HG02973 (cell line): Measurements from ENCODE around the gene SDCCAG8.

ENCODE experiments used
- ATAC-seq: cut with Tn5 transposase; IDR thresholded peaks from one replicate; pipeline ENCODE4 v1.9.1; 2021; ENCODE audit warnings: moderate library complexity; ENCODE audit not compliant: unreplicated experiment

SDCCAG8 gene

GRCh38 chr1:243253926-243254232 is 2.0 kb upstream of the SDCCAG8 start:
- no peak for ATAC-seq

DNA sequence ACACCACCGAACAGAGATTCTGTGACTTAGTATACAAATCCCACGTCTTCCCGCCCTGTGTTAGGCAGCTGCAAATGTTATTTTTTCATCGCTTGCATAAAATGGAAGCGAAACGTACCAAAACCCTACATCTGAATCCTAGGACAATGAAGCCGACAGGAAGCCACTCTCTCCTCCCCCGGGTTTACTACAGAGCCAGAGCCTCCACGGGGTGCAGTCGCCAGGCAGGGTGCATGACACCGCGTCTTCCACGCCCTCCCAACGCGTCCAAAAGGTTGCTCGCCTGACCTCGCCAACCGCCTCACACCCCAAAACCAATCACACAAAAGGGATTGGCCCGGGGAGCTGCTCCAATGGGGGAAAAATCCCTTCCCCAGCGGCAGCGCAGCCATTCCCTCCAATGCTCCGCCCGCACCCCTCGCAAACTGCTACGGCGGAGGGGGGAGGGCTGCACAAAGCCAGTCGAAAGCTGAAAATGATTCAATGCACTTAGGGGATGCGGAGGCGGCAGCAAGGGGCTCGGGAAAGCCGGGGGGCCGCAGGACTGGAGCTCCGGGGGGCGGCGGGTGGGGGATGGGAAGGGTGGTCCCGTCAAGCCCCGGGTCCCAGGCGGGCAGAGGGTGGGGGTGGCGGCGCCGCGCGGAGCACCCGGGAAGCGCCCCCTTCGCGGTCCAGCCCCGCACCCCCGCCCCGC is 1.5 kb upstream of the SDCCAG8 start:
- peak; percentile 22 for ATAC-seq

DNA sequence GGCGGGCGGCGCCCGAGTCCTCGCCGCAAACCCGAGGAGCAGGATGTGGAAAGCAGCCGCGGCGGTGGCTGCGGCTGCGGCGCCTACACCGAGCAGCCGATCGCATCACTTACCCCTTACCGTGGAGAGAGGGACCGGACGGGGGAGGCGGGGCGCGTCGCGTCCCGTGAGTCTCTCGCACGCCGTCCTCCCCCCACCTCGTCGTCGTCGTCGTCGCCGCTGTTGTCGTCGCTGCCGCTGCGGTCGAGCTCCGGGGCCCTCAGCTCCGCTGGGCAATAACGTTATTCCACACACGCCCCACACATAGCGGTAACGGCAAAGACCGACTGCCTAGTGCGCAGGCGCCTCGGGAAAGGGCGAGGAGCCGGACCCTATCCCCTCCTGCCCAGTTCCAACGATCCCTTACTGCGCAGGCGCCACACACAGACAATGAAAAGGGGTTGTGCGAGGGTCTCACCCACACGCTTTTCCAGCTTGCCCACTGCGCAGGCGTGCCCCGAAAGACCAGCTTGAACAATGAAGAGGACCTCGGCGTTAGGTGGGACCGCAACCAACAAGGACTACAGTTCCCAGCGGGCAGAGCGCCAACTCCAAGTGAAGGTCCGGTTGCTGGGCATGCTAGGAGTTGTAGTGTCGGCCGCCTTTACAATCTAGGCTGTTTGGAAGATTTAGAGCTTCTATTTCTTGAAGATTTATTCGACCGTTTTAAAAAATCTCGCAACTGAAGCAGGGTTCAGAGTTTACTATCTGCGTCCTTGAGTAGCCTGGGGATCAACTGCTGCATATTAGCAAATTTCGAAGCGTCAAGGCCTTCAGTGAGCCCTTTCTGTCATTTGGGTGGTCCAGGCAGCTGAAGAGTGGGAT is 682 bp upstream of the SDCCAG8 start, which contains the start of gene CEP170:
Gene CEP170, minus strand, starts transcription at position 355 of the 864 bp plus-strand sequence. CDS start 30,001 bp downstream, outside the sequence.
- peak; percentile 48 for ATAC-seq

DNA sequence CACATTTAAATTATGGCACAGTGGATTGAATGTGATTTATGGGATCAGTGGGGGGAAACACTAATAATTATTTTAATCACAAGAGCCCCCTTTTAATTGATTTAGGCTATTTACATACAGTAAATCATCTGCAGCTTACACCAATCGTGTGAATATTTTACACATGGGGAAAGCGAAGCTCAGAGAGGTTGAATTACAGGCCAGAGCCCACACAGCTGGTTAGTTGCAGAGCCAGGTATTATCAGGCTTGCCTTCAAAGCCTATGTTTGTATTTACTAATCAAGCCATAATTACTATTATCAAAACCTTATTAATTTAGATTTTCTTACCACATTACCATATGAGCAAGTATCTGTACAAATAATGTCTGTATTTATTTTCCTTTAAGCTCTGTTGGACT is 749 bp downstream of the SDCCAG8 start:
- ATAC-seq = no peak

DNA sequence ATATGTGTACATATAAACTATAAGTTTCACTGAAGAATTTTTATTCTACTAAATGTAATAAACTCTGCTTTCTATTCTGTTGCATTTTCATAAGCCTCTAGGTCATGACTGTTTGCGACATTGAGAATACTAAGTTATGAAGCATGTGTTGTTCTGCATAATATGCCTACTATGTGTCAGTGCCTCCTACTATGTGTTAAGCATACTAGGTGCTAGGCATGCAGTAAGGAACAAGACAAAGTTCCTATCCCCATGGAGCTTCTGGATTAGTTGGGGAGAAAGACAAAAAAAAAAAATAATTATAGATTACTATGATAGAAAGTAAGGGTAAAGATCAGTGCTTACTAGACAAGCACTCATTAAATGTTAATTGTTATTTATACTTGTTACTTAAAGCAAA is 1.3 kb downstream of the SDCCAG8 start:
- no peak for ATAC-seq

- ATAC-seq = no peak
These were observed 2.9 kb downstream of the SDCCAG8 start for GRCh38 chr1:243258731-243259130.

GRCh38 chr1:243260221-243260880 is 4.5 kb downstream of the SDCCAG8 start:
- no peak for ATAC-seq

GRCh38 chr1:243261390-243261789 is 5.5 kb downstream of the SDCCAG8 start:
- ATAC-seq = no peak

DNA sequence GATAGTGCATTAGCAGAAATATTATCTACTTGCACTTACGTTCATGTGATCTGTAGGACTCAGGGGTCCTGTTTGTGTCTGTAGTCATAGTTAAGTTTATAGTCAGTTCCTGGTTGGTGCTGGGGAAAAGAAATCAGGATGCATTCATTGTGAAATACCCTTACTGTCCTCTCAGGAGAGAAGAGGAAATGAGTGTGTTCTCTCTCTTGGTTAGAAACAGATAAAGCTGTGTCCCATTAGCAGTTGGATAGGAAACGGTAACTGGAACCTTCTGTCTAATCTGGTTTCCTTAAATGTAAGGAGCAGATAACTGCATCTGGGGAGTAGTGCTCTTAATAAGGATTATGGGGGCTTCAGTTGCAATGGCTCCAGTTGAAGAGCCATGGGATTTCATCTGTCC is 8.9 kb downstream of the SDCCAG8 start:
- no peak for ATAC-seq

DNA sequence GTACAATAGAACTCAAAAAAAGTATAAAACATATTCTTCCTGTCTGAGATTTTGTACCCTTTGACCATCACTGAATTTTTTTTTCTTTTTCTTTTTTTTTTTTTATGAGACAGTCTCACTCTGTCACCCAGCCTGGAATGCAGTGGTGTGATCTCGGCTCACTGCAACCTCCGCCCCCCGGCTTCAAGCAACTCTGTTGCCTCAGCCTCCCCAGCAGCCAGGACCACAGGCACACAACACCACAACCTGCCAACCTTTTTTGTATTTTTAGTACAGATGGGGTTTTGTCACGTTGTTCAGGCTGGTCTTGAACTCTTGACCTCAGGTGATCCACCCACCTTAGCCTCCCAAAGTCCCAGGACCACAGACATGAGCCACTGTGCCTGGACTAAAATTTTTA is 10.4 kb downstream of the SDCCAG8 start:
- no peak for ATAC-seq

GRCh38 chr1:243267471-243267880 is 11.6 kb downstream of the SDCCAG8 start:
- ATAC-seq = no peak

DNA sequence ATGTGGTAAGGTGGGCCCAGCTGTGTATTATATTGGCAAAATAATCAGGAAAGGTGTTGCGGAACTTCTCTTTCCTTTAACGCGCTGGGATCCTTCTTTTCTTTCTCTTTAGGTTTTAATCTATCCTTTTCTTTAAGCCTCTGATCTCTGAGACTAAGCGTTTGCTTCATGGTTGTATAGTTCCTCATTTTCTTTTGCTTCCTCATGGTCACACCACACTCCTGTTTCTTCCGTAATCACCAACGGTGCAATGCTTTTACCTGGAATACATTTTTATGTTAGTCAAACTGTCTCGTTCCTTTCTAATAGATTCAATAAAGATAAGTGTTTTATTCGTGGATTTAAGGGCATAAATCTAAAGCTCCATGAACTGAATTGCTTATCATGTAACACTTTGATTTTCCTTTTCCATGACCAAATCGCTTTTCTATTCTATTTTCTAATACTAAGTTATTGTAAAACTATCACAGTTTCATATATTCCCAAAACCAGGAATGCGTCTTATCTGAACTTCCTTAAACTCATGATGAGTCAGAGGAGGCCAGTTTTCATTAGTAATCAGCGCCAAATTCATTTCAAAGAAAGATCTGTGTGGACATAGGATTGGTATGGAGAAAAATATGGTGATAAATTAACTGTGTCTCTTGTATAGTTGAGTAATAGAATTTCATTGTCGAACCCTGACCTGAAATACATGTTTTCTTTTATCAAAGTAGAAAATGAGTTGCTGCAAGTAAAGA is 12.2 kb downstream of the SDCCAG8 start:
- ATAC-seq = no peak

- ATAC-seq = no peak
These were observed 13.1 kb downstream of the SDCCAG8 start for GRCh38 chr1:243268751-243269460.

DNA sequence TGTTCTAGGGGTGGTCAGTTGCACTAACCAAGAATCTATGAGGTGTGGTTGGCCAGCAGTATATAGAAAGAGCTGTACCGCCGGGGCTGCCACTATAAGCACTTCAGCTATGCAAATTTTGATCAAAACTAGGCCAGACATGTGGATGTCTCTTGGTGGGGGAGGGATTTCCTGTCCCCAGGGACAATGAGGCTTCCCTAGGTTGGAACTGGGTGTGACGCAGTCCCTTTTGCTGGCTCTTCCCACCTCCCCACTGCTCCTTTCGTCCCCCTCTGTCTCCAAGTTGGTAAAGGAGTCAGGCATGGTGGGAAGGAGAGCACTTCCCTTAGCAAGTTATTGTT is 13.6 kb downstream of the SDCCAG8 start:
- ATAC-seq = peak; percentile 42

- no peak for ATAC-seq
These were observed 14.4 kb downstream of the SDCCAG8 start for GRCh38 chr1:243270097-243270864.

GRCh38 chr1:243271996-243272395 is 16.2 kb downstream of the SDCCAG8 start:
- ATAC-seq = no peak

DNA sequence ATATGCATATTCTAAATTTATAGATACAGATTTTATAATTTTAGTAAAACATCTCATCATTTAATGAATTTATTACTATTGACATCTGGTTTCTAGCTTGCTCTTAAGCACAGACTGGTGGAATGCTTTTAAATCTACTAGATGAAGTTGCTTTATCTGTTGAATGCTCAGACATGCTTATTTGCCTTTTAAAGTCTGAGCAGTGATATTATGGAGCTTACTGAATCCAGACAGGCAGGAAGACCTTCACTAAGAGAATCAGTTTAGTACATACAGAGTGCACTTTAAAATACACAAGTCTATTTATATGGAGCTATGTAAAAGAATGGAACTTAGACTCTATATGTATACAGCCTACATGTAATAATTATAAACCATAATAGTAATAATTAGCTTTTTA is 16.6 kb downstream of the SDCCAG8 start:
- ATAC-seq = no peak

DNA sequence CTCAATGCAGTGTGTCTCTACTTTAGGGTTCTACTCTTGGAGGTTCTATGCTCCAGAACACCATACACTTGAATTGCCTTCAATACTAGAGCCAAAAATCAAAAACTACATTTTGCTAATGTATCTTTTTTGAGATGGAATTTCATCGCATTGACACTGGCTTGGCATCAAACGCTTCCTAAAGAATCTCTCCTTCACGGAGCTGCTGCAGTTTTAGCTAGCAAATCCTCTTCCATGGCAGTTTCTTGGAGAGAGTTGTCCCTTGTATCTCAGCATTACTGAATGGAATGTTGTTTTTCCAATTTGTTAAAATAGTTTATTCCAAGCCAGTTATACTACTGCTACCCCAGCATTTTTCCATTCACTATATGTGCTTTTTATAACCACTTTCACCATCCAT is 17.7 kb downstream of the SDCCAG8 start:
- ATAC-seq = no peak

DNA sequence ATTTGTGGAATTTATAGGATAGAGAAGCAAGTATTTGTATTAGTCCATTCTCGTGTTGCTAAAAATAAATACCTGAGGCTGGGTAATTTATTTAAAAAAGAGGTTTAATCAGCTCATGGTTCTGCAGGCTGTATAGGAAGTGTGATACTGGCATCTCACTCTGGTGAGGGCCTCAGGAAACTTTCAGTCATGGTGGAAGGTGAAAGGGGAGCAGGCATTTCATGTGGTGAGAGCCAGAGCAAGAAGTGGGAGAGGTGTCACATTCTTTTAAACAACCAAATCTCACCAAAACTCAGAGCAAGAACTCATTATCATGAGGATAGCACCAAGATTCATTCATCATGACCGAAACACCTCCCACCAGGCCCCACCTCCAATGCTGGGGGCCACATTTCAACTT is 18.1 kb downstream of the SDCCAG8 start:
- no peak for ATAC-seq

GRCh38 chr1:243275316-243275715 is 19.5 kb downstream of the SDCCAG8 start:
- ATAC-seq = no peak
